ENCODE measurements around the gene DBX1.

DNA sequence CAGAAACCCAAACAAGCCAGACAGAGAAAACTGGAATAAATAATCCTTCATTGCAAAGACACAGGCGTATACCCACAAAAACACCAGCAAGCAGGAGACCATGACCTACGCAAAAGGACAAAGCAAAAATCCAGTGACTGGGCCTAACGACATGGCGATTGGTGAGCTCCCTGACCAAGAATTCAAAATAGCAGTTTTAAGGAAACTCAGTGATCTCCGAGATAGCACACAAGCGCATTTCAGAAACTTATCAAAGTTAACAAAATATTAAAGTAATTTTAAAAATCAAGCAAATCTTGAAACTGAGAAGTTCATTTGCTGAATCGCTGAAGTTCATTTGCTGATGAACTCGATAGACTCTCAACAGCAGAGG, 27.6 kb downstream of the DBX1 start:
- TF ChIP-seq POLR2A (IDR thresholded peaks at IDR 0.05) (no peak), CTCF (IDR thresholded peaks at IDR 0.05 in 8 of 11, conservative IDR thresholded peaks at IDR 0.05 in 3 of 11) (no peak)

Data from spleen (tissue), 7 donors.